Left cardiac atrium (tissue), 4 donors: Measurements from ENCODE around the gene NTN5. TPM values are rescaled to one million over a fixed set of nuclear protein-coding genes. Genes with fewer than 3 reads are reported as not detected.
A peak's percentile ranks its signal among the peaks of the same experiment; 100 is the strongest.
"Not testable (repeated sequence)": the region's sequence is repeated elsewhere in the genome, so short reads cannot be mapped to it uniquely, and the experiment has no call there.

Source experiments
- ATAC-seq, 2 donors: fragments of 200-7000 bp; cut with Tn5 transposase; one replicate each; pipeline ENCODE4 v1.9.1; 2020; ENCODE audit warnings: mild to moderate bottlenecking in 2 of 2, moderate library complexity in 2 of 2
- DNase-seq: peaks from one replicate; pipeline ENCODE4 v3.0.0-alpha.2; 2020
- intact Hi-C, 2 donors: fragments of 100-400 bp; cut with DNase I; formaldehyde crosslinking; loops; one replicate each; pipeline versions ENCODE4 v1.14.1 to v1.15.1; 2022 to 2023
- total RNA-seq, 2 donors: library from RNA; stranded (reverse); fragmentation: NEBNext Ultra II Directional; extraction: Animal tissue kit (Norgen Biotek cat#: 25700); gene quantifications; one replicate each; pipeline ENCODE4 v1.2.1, GENCODE V29; 2021
- donor health status: DM: no; HTN: yes; CAD: no.
- donor health status: DM: no; HTN: yes; CAD: no; lungs with severe emphysema.
- donor health status: DM: yes; HTN: yes; CAD: no.
- donor health status: Dilated cardiomyopathy.

Gene NTN5
- total RNA-seq, 2 donors from 2014 or later, result 0.21 to 0.27 TPM

GRCh38 chr19:48674216-48674809 is 1.5 kb upstream of the NTN5 start:
- no peak for ATAC-seq
- no peak for DNase-seq
- intact Hi-C loops, result loop anchor here (10.0 kb wide), 2 partner anchors 60 to 160 kb away; partner anchors contain the start of gene HSD17B14 (in 1 of the 2)

- intact Hi-C loops, result loop anchor here (10.0 kb wide), 2 partner anchors 61 to 161 kb away; partner anchors contain the start of gene HSD17B14 (in 1 of the 2)
- DNase-seq, result no peak
- no peak for ATAC-seq
These were observed 751 bp upstream of the NTN5 start for GRCh38 chr19:48673436-48674100.

- ATAC-seq, result no peak
- intact Hi-C loops, result loop anchor here (10.0 kb wide), 2 partner anchors 63 to 163 kb away; partner anchors contain the start of gene HSD17B14 (in 1 of the 2)
- DNase-seq, result no peak
These were observed 1.3 kb downstream of the NTN5 start for GRCh38 chr19:48671446-48671995.

DNA sequence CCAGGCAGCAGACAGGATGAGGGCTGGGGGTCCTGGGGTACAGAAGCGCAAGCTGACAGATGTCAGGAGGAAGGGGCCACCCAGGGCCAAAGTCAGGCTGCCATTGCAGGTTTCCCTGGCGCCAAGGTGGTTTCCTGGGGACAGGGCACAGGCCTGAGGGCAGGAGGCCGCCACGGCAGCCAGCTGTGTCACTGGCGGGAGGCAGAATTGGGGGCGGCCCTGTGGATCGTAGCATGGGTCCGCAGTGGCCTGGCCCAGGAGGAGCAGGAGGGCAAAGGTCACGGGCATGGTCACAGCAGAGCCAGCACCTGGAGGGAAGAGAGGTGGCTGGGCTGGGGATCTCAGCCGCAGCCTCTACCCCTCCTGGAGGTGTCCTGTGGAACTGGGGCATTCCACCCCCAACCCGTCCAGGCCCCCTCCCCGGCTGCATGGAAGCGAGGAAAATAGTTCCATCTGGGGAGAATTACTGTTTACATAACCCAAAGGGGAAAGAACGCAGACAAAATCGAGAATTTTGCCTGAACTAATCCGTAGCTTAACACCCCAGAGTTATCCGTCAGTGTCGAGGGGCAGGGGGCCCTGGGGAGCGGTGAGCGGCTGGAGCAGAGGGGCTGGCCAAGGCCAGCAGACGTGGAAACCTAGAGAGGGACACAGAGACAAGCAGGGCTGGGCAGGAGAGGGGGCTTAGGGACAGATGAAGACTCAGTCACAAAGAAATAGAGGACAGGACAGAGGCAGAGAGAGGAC is 1.9 kb downstream of the NTN5 start:
- no peak for ATAC-seq
- DNase-seq, result no peak
- intact Hi-C loops, result loop anchor here (10.0 kb wide), 2 partner anchors 64 to 164 kb away; partner anchors contain the start of gene HSD17B14 (in 1 of the 2)

- no peak for DNase-seq
These were observed 2.7 kb downstream of the NTN5 start for GRCh38 chr19:48669903-48670668.

GRCh38 chr19:48668761-48669160 is 4.1 kb downstream of the NTN5 start:
- intact Hi-C loops, result no loop called here
- DNase-seq (no peak), ATAC-seq (no peak)

More at GRCh38 chr19:48669903-48670668, 2.7 kb downstream of the NTN5 start:
- ATAC-seq, result no peak
- intact Hi-C loops, result loop anchor here (10.0 kb wide), 2 partner anchors 65 to 165 kb away; partner anchors contain the start of gene HSD17B14 (in 1 of the 2)

DNA sequence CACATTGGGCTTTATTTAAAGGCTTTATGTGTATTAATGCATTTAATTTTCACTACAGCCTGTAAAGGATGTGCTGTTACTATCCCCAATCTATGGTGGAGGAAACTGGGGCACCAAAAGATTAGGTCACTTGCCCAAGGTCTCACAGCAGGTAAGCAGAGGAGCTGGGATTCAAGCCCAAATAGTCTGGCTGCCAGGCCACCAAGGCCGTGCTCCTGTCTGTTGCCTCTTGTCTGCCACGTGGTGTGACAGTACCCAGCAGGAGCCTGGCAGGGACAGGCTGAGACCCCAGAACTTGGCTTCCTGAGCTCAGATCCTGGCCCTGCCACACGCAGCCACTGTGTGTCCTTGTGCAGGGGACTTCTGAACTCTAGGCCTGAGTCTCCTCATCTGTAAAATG is 4.5 kb downstream of the NTN5 start:
- DNase-seq, result no peak
- intact Hi-C loops, result no loop called here

GRCh38 chr19:48665786-48666185 is 7.0 kb downstream of the NTN5 start:
- intact Hi-C loops, result no loop called here
- ATAC-seq (no peak), DNase-seq (no peak)

More for the DNA sequence above, 4.5 kb downstream of the NTN5 start:
- no peak for ATAC-seq

DNA sequence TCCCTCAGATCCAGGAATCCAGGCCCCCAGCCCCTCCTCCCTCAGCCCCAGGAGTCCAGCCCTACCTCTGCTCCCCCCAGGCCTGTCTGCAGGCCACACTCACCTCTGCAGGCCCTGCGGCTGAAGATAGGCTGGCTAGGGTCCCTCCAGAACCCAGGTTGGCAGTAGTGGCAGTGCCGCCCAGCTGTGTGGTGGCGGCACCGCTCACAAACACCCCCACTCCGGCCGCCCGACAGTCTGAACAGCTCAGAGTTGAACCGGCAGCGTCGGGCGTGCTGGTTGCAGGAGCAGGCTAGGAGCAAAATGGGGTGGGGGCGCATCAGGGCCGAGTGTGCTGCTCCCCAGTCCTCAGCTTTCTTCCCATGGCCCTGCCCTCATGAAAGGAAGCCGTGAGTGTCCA is 8.3 kb downstream of the NTN5 start:
- intact Hi-C loops, result no loop called here
- no peak for DNase-seq
- ATAC-seq, result no peak

GRCh38 chr19:48663667-48664066 is 9.2 kb downstream of the NTN5 start:
- ATAC-seq, result no peak
- DNase-seq, result no peak
- intact Hi-C loops, result no loop called here

DNA sequence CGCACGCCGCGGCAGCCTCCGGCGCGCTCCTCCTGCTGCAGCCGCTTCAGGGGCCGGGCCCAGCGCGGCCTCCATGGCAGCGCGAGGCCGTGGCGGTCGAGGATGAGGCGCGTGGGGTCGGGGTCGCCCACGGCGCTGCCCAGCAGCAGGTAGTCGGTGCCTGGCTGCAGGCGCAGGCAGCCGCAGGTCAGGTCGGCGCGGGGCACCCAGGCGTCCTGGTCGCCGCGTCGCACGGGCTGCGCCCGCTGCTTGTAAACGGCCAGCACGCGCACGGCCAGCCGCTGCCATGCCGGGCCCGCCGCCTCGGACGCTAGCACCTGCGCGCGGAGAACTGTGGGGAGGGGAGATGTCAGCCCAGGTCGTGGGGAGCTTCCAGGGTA is 11.1 kb downstream of the NTN5 start:
- intact Hi-C loops, result no loop called here
- ATAC-seq (no peak), DNase-seq (no peak)

- ATAC-seq, result peak; percentile 92 to 95
- peak; percentile 92 for DNase-seq
- intact Hi-C loops, result no loop called here
These were observed 11.7 kb downstream of the NTN5 start for GRCh38 chr19:48660852-48661710.

DNA sequence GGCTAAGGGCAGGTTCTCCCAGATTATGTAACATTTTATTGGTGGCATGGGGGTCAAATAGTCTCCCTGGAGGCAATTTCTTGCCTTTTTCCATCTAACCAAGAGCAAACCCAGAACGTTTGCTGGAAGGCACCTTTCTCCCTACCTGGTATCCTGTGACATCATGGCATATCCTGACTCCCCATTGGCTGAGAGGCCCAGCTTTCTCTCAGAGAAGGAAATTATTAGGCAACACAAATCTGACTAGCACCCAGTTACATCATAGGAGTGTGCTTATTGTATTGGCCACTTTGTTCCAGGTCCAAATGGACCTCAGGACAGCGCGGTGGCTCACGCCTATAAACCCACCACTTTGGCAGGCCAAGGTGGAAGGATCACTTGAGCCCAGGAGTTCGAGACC is 13.0 kb downstream of the NTN5 start:
- ATAC-seq, result no peak
- no peak for DNase-seq
- intact Hi-C loops, result no loop called here

- DNase-seq (no peak), ATAC-seq (no peak)
- intact Hi-C loops, result no loop called here
These were observed 14.3 kb downstream of the NTN5 start for GRCh38 chr19:48658483-48658882.

- intact Hi-C loops, result not testable (repeated sequence)
These were observed 15.0 kb downstream of the NTN5 start for GRCh38 chr19:48657828-48658227.

DNA sequence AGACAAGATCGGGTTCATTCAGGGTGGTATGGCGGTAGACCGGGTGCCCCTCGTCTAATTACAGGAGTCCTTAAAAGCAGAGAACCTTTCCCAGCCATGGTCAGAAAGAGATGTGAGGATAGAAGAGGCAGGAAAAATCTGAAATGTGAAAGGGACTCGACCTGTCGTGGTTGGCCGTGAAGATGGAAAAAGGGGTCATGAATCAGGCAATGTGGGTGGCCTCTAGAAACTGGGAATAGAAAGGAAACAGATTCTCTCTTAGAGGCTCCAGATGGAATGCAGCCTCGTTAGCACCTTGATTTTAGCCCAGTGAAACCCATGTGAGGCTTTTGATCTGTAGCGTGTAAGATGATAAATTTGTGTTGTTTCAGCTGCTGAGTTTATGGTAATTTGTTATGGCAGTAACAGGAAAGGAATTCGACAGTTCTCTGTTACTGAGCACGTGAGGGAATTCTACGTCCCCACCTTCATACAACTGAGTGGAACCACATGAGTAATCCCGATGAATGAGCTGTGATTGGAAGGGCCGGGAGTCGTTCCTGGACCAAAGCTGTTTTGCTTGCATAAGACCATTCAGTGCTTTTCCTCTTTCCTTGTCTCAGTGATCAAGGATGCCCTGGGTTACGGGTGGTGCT is 15.9 kb downstream of the NTN5 start:
- peak in 1 of 2 donors; percentile 16 for ATAC-seq
- no peak for DNase-seq
- intact Hi-C loops, result no loop called here

More at GRCh38 chr19:48657828-48658227, 15.0 kb downstream of the NTN5 start:
- not testable (repeated sequence) for DNase-seq, ATAC-seq

GRCh38 chr19:48654299-48655059 is 18.3 kb downstream of the NTN5 start:
- DNase-seq, result no peak
- ATAC-seq, result no peak
- intact Hi-C loops, result no loop called here
